T-cell (primary cell): ENCODE data around the gene ATP6V0B. TPM values are rescaled to one million over a fixed set of nuclear protein-coding genes. Genes with fewer than 3 reads are reported as not detected.
A peak's percentile ranks its signal among the peaks of the same experiment; 100 is the strongest.

Source experiments
- ATAC-seq, 4 experiments: fragments of 200-7000 bp in 3 of 4; fragments of 150-1000 bp in 1 of 4; cut with Tn5 transposase; replicated peaks in 1 of 4; 1 replicate in 3 of 4; 2 replicates in 1 of 4; pipeline ENCODE4 v1.10.0; 2021; ENCODE audit warnings: moderate library complexity in 3 of 4, mild to moderate bottlenecking in 2 of 4, moderate number of reproducible peaks in 1 of 4
- CTCF ChIA-PET, 2 donors: fragments of 300-600 bp; sonication (Branson Sonifier 250); formaldehyde crosslinking; loops; one replicate each; lab custom pipeline; 2022; ENCODE audit warnings: antibody characterized with exemption in 2 of 2; lab: Charles Lee
- POLR2A ChIA-PET, 2 donors: fragments of 300-600 bp; sonication (Branson Sonifier 250); formaldehyde crosslinking; loops; one replicate each; lab custom pipeline; 2022; ENCODE audit warnings: antibody characterized with exemption in 2 of 2; lab: Charles Lee
- DNase-seq, 35 experiments: peaks; one replicate each; pipeline versions ENCODE4 v3.0.0 to v3.0.0-alpha.2; 2013 to 2023
- H3K27ac ChIP-seq: one replicate; pipeline ENCODE4 v1.5.1; 2013; ENCODE audit warnings: low read length
- H3K27me3 ChIP-seq, 2 experiments: replicated peaks in 1 of 2; 1 replicate in 1 of 2; 2 replicates in 1 of 2; pipeline versions ENCODE4 v1.6.1 to v1.7.0; 2013; ENCODE audit warnings: low read length in 1 of 2, mixed read lengths in 1 of 2; ENCODE audit not compliant: control insufficient read depth in 2 of 2, insufficient read depth in 2 of 2; ENCODE audit errors: extremely low read depth in 1 of 2
- H3K36me3 ChIP-seq, 2 donors: 1 replicate in 1 of 2; 2 replicates in 1 of 2; pipeline versions ENCODE4 v1.6.1 to v1.7.0; 2013; ENCODE audit warnings: low read length in 1 of 2; ENCODE audit not compliant: control insufficient read depth in 2 of 2, insufficient read depth in 1 of 2; ENCODE audit errors: extremely low read depth in 1 of 2
- H3K4me1 ChIP-seq, 2 experiments: 1 replicate in 1 of 2; 2 replicates in 1 of 2; pipeline versions ENCODE4 v1.6.1 to v1.7.0; 2013; ENCODE audit warnings: low read length in 2 of 2, mixed read lengths in 1 of 2; ENCODE audit not compliant: insufficient read depth in 2 of 2, control insufficient read depth in 1 of 2; ENCODE audit errors: extremely low read depth in 1 of 2
- H3K4me3 ChIP-seq, 2 donors: 1 replicate in 1 of 2; 2 replicates in 1 of 2; pipeline versions ENCODE4 v1.5.1 to v1.7.0; 2013; ENCODE audit warnings: mild to moderate bottlenecking in 2 of 2, low read length in 1 of 2, moderate library complexity in 1 of 2; ENCODE audit not compliant: control insufficient read depth in 1 of 2; ENCODE audit errors: extremely low read depth in 1 of 2
- H3K9me3 ChIP-seq: 2 replicates; pipeline ENCODE4 v1.7.0; 2013
- H3K27ac Mint-ChIP-seq, 2 donors: one replicate each; pipeline ENCODE4 v1.8.0; 2020 to 2021; ENCODE audit warnings: mild to moderate bottlenecking in 2 of 2, mixed read lengths in 2 of 2
- H3K27me3 Mint-ChIP-seq, 2 donors: one replicate each; pipeline ENCODE4 v1.8.0; 2021 to 2022; ENCODE audit warnings: mixed read lengths in 2 of 2
- H3K36me3 Mint-ChIP-seq: one replicate; pipeline ENCODE4 v1.8.0; 2021; ENCODE audit warnings: mixed read lengths
- H3K4me1 Mint-ChIP-seq, 3 donors: one replicate each; pipeline ENCODE4 v1.8.0; 2020 to 2022; ENCODE audit warnings: mixed read lengths in 3 of 3, mild to moderate bottlenecking in 1 of 3
- H3K4me3 Mint-ChIP-seq, 3 donors: one replicate each; pipeline ENCODE4 v1.8.0; 2020 to 2022; ENCODE audit warnings: mild to moderate bottlenecking in 3 of 3, mixed read lengths in 3 of 3, moderate library complexity in 3 of 3
- H3K9me3 Mint-ChIP-seq, 3 donors: one replicate each; pipeline ENCODE4 v1.8.0; 2020 to 2022; ENCODE audit warnings: mixed read lengths in 3 of 3
- WGBS: methylation state at CpG from one replicate; pipeline ENCODE4 v1.1.5; 2013; ENCODE audit warnings: missing lambda C conversion rate; ENCODE audit not compliant: insufficient coverage; 5-methylcytosine and 5-hydroxymethylcytosine counted together
- total RNA-seq, 35 experiments: library from RNA in 6 of 35; stranded (reverse) in 6 of 35; fragments of 120-200 nt in 1 of 35; gene quantifications; one replicate each; pipeline versions ENCODE4 v1.2.1 to v1.2.4 and lab custom pipeline; 2013 to 2026

The ATP6V0B gene
- total RNA-seq, 5 donors from 2014 or later (not counting 1 experiment from before 2014, with no cell fraction given) = 57.5 to 88.6 (median 69.5) TPM

DNA sequence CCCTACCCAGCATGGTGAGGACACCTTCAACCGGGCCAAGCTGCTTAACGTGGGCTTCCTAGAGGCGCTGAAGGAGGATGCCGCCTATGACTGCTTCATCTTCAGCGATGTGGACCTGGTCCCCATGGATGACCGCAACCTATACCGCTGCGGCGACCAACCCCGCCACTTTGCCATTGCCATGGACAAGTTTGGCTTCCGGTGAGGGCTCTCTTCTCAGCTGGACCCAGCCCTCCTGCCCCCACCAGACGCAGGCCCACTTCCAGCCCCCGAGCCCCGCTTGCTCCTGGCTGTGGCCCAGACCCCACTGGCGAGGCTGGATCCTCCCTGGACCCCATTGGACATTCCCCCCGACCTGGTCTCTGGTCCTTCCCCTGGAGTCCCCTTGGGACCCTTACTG is 10.1 kb downstream of the ATP6V0B start:
- Mint-ChIP-seq H3K4me1 (peaks cover 0 to 9% (median 6%) of the 10 kb centered on the region in 3 donors), H3K27ac (no peak overlapping the region), H3K9me3 (no peaks in the 10 kb centered on the region), H3K4me3 (no peak overlapping the region), H3K27me3 (peaks cover 0 to 5% of the 10 kb centered on the region in 2 donors), H3K36me3 (no peaks in the 10 kb centered on the region)
- Histone ChIP-seq H3K27me3 (peaks cover 0 to 15% of the 10 kb centered on the region in 2 experiments), H3K4me1 (peaks cover 0 to 6% of the 10 kb centered on the region in 2 experiments), H3K27ac (no peak overlapping the region), H3K4me3 (no peak overlapping the region), H3K9me3 (no peaks in the 10 kb centered on the region), H3K36me3 (no peaks in the 10 kb centered on the region)
- ChIA-PET CTCF (no interaction called here), POLR2A (no interaction called here)
- WGBS = 91% methylated on average over 15 of the region's 16 CpGs
- DNase-seq (no peak), ATAC-seq (no peak)

DNA sequence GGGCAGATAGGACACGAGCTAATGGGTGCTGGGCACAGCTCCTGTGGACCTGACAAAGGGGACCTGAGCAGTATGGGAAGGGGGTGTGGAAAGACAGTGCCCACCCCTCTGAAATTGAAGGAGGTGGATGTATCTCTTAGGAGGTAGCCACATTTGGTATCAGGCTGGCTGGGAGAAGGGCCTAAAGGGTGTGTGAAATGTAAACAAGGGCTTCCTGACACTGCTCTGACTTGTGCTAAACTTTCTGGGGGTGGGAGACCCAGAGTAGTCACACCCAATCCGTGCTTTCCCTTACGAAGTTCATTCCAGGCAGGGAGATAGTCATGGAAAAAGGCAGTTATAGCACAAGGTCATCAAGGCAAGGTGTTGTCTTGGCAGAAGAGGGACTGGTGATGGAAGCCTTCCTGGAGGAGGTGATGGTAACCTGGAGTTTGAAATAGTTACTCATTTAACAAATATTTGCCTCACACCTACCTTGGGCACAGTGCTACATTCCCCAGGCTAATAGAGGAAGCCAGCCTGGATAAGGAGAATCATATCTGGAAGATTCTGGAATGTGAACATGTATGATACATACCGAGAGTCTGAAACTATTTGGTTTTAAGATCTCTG is 11.3 kb downstream of the ATP6V0B start:
- no peak overlapping the region for H3K27ac ChIP-seq
- ChIA-PET POLR2A (no interaction called here), CTCF (no interaction called here)
- peaks cover 0 to 3% (median 1%) of the 10 kb centered on the region in 3 donors for H3K4me1 Mint-ChIP-seq
- H3K4me3 Mint-ChIP-seq = no peak overlapping the region
- WGBS = 100% methylated on average over 1 of the region's 4 CpGs
- no peak for DNase-seq
- no peaks in the 10 kb centered on the region for H3K27me3 Mint-ChIP-seq
- H3K27ac Mint-ChIP-seq = no peak overlapping the region
- H3K36me3 Mint-ChIP-seq = no peaks in the 10 kb centered on the region
- H3K4me1 ChIP-seq = peaks cover 0 to 6% of the 10 kb centered on the region in 2 experiments
- peaks cover 0 to 3% of the 10 kb centered on the region in 2 experiments for H3K27me3 ChIP-seq
- H3K4me3 ChIP-seq = no peak overlapping the region
- H3K9me3 ChIP-seq = no peaks in the 10 kb centered on the region
- no peaks in the 10 kb centered on the region for H3K9me3 Mint-ChIP-seq
- no peaks in the 10 kb centered on the region for H3K36me3 ChIP-seq
- no peak for ATAC-seq

DNA sequence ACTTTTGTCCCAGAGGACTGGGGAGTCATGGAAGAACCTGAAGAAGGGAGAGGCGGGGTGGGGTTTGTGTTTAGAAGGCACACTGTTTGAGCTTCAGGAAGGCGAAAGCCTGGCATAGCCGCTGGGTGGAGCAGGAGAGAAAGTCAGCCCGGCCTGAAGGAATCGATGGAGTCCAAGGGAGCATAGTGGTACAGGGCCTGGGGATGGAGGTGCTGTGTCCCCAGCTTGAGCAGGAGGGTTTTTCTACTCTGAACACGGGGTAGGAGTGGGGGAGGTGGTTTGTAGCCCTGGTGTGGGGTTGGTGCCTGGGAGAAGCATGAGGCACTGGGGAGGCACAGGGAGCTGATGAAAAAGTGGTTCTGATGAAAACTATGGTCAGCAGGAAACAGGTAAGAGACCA is 12.0 kb downstream of the ATP6V0B start:
- H3K27me3 Mint-ChIP-seq = no peaks in the 10 kb centered on the region

DNA sequence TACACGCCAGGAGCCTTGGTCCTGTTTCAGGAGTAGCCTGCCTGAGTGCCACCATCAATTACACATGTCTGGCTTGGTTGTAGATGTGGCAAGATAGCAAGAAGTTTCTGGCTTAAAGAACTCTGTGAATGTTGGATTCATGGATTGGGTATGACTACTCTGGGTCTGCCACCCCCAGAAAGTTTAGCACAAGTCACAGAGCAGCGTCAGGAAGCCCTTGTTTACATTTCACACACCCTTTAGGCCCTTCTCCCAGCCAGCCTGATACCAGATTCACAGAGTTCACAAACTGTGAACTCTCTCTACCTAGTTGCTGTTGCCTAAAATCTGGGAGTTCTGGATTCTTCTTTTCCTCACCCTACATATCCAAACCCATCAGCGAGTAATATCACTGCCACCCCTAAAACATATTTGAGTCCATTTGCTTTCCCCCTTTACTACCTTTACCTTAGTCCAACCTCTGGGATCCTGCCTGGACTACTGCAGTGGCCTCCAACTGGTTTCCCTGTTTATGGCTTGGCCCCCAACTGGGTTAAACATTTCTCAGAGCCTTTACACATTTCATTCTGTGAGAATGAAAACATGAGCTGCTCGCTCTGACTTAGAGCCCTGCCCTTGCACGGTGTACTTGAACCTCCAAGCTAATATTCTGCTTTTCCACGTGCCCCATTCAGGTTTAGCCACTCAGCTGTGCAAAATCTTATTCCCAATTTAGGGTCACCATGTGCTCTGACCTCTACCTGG is 12.6 kb downstream of the ATP6V0B start:
- Mint-ChIP-seq H3K27ac (no peak overlapping the region), H3K4me3 (no peak overlapping the region), H3K27me3 (no peaks in the 10 kb centered on the region), H3K9me3 (no peaks in the 10 kb centered on the region), H3K4me1 (peaks cover 6 to 10% (median 7%) of the 10 kb centered on the region in 3 donors), H3K36me3 (no peaks in the 10 kb centered on the region)
- ATAC-seq = no peak
- H3K9me3 ChIP-seq = no peaks in the 10 kb centered on the region
- no peak overlapping the region for H3K27ac ChIP-seq
- 91% methylated on average over 6 of the region's 6 CpGs for WGBS
- POLR2A ChIA-PET = no interaction called here
- H3K4me1 ChIP-seq = peaks cover 2 to 15% of the 10 kb centered on the region in 2 experiments
- no peak overlapping the region for H3K4me3 ChIP-seq
- H3K36me3 ChIP-seq = no peaks in the 10 kb centered on the region
- no peaks in the 10 kb centered on the region for H3K27me3 ChIP-seq
- CTCF ChIA-PET = interaction anchor here in 1 of 2 donors (0.6 kb wide), 1 partner anchor 53 kb away, joined by 7 read pairs; no protein-coding TSS in a partner anchor
- DNase-seq = no peak

More for the DNA sequence above, 12.0 kb downstream of the ATP6V0B start:
- 90% methylated on average over 6 of the region's 6 CpGs for WGBS
- ChIA-PET CTCF (no interaction called here), POLR2A (no interaction called here)
- H3K4me3 ChIP-seq = no peak overlapping the region
- H3K36me3 ChIP-seq = no peaks in the 10 kb centered on the region
- no peak overlapping the region for H3K27ac Mint-ChIP-seq
- peaks cover 0 to 5% (median 2%) of the 10 kb centered on the region in 3 donors for H3K4me1 Mint-ChIP-seq
- H3K27ac ChIP-seq = no peak overlapping the region
- H3K4me3 Mint-ChIP-seq = no peak overlapping the region
- no peak for ATAC-seq
- H3K4me1 ChIP-seq = peaks cover 0 to 9% of the 10 kb centered on the region in 2 experiments
- DNase-seq = no peak
- no peaks in the 10 kb centered on the region for H3K27me3 ChIP-seq
- no peaks in the 10 kb centered on the region for H3K9me3 Mint-ChIP-seq
- no peaks in the 10 kb centered on the region for H3K36me3 Mint-ChIP-seq
- no peaks in the 10 kb centered on the region for H3K9me3 ChIP-seq

DNA sequence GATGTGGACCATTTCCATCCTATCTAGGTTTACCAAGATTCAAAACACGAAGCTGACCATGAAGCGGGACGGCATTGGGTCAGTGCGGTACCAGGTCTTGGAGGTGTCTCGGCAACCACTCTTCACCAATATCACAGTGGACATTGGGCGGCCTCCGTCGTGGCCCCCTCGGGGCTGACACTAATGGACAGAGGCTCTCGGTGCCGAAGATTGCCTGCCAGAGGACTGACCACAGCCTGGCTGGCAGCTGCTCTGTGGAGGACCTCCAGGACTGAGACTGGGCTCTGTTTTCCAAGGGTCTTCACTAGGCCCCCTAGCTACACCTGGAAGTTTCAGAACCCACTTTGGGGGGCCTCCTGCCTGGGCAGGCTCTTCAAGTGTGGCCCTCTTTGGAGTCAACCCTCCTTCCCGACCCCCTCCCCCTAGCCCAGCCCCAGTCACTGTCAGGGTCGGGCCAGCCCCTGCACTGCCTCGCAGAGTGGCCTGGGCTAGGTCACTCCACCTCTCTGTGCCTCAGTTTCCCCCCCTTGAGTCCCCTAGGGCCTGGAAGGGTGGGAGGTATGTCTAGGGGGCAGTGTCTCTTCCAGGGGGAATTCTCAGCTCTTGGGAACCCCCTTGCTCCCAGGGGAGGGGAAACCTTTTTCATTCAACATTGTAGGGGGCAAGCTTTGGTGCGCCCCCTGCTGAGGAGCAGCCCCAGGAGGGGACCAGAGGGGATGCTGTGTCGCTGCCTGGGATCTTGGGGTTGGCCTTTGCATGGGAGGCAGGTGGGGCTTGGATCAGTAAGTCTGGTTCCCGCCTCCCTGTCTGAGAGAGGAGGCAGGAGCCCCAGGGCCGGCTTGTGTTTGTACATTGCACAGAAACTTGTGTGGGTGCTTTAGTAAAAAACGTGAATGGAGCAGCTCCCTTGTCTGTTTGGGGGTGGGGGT is 15.8 kb downstream of the ATP6V0B start:
- no peaks in the 10 kb centered on the region for H3K9me3 Mint-ChIP-seq
- ChIA-PET POLR2A (interaction anchor here in 1 of 2 donors (0.5 kb wide), 1 partner anchor 314 kb away, joined by 4 read pairs; no protein-coding TSS in a partner anchor), CTCF (no interaction called here)
- H3K27ac ChIP-seq = no peak overlapping the region
- WGBS = 78% methylated on average over 15 of the region's 19 CpGs
- peaks cover 12 to 16% (median 12%) of the 10 kb centered on the region in 3 donors for H3K4me1 Mint-ChIP-seq
- H3K4me1 ChIP-seq = peaks cover 2 to 20% of the 10 kb centered on the region in 2 experiments
- H3K9me3 ChIP-seq = no peaks in the 10 kb centered on the region
- no peak overlapping the region for H3K27ac Mint-ChIP-seq
- DNase-seq (no peak), ATAC-seq (no peak)
- H3K27me3 Mint-ChIP-seq = no peaks in the 10 kb centered on the region
- H3K36me3 Mint-ChIP-seq = no peaks in the 10 kb centered on the region
- no peaks in the 10 kb centered on the region for H3K27me3 ChIP-seq
- peak overlapping the region; percentile 72 to 73 for H3K4me3 ChIP-seq
- no peaks in the 10 kb centered on the region for H3K36me3 ChIP-seq
- H3K4me3 Mint-ChIP-seq = peak overlapping the region; percentile 90 to 94 (median 92)

DNA sequence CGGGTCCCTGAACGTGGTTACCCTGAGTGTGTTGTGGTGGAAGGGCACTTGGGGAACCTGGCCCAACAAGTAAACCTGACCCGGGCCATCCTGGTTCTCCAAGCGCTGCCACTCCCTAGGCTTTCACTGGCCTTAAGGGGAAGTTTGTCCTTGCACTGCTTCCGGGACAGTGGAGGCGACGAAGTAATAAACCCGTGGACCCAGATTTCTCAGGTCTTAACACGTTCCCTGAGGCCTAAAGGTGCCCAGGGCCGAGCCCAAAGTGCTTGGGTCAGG is 16.4 kb downstream of the ATP6V0B start:
- DNase-seq = no peak
- H3K4me3 Mint-ChIP-seq = peak overlapping the region; percentile 90 to 94 (median 92)
- no peak for ATAC-seq
- CTCF ChIA-PET = no interaction called here
- Histone ChIP-seq H3K9me3 (no peaks in the 10 kb centered on the region), H3K27me3 (no peaks in the 10 kb centered on the region), H3K4me1 (peaks cover 2 to 20% of the 10 kb centered on the region in 2 experiments), H3K4me3 (peak overlapping the region; percentile 72 to 73), H3K36me3 (no peaks in the 10 kb centered on the region), H3K27ac (peak overlapping the region; percentile 1)
- H3K9me3 Mint-ChIP-seq = no peaks in the 10 kb centered on the region
- POLR2A ChIA-PET = no interaction called here
- 5% methylated on average over 8 of the region's 10 CpGs for WGBS
- H3K4me1 Mint-ChIP-seq = peaks cover 12 to 16% (median 12%) of the 10 kb centered on the region in 3 donors
- no peak overlapping the region for H3K27ac Mint-ChIP-seq
- H3K27me3 Mint-ChIP-seq = no peaks in the 10 kb centered on the region
- H3K36me3 Mint-ChIP-seq = no peaks in the 10 kb centered on the region
